Astrocyte (in vitro differentiated cells and primary cell): ENCODE data around the gene SUPT5H. TPM values are rescaled to one million over a fixed set of nuclear protein-coding genes. Genes with fewer than 3 reads are reported as not detected.

ENCODE experiments used
- DNase-seq: peaks from one replicate; pipeline ENCODE4 v3.0.0-alpha.2; 2010; ENCODE audit warnings: low read depth
- FAIRE-seq: peaks from 2 replicates; lab custom pipeline; 2011; peaks lifted over from hg19 to GRCh38; lab: Jason Lieb, UNC
- H2AFZ ChIP-seq: 2 replicates; pipeline ENCODE4 v1.6.0; 2012; ENCODE audit warnings: low read depth, low read length, inconsistent platforms
- H3K27ac ChIP-seq: 2 replicates; pipeline ENCODE4 v1.5.1; 2011; ENCODE audit warnings: low read depth, low read length, inconsistent platforms
- H3K27me3 ChIP-seq: 2 replicates; pipeline ENCODE4 v1.6.0; 2011; ENCODE audit warnings: low read length, inconsistent platforms; ENCODE audit not compliant: insufficient read depth
- H3K36me3 ChIP-seq: 2 replicates; pipeline ENCODE4 v1.5.1; 2011; ENCODE audit warnings: low read length, inconsistent platforms; ENCODE audit not compliant: insufficient read depth
- H3K4me1 ChIP-seq: 2 replicates; pipeline ENCODE4 v1.5.1; 2011; ENCODE audit warnings: low read length, inconsistent platforms; ENCODE audit not compliant: insufficient read depth
- H3K4me2 ChIP-seq: 2 replicates; pipeline ENCODE4 v1.6.0; 2012; ENCODE audit warnings: low read length, inconsistent platforms
- H3K4me3 ChIP-seq: 2 replicates; pipeline ENCODE4 v1.5.1; 2011; ENCODE audit warnings: low read depth, mild to moderate bottlenecking, low read length, inconsistent platforms; ENCODE audit not compliant: insufficient read depth
- H3K79me2 ChIP-seq: 2 replicates; pipeline ENCODE4 v1.6.0; 2012; ENCODE audit warnings: mild to moderate bottlenecking, low read length, inconsistent platforms; ENCODE audit not compliant: insufficient read depth
- H3K9ac ChIP-seq: 2 replicates; pipeline ENCODE4 v1.6.0; 2012; ENCODE audit warnings: mild to moderate bottlenecking, low read length, inconsistent platforms
- H3K9me3 ChIP-seq: 2 replicates; pipeline ENCODE4 v1.5.1; 2012; ENCODE audit warnings: low read depth, mild to moderate bottlenecking, low read length, inconsistent platforms; ENCODE audit not compliant: insufficient read depth
- H4K20me1 ChIP-seq: 2 replicates; pipeline ENCODE4 v1.6.0; 2012; ENCODE audit warnings: low read length, inconsistent platforms; ENCODE audit not compliant: insufficient read depth
- H3K27ac Mint-ChIP-seq: one replicate; pipeline ENCODE4 v1.8.0; 2021; ENCODE audit warnings: mild to moderate bottlenecking, mixed read lengths; ENCODE audit not compliant: unreplicated experiment
- H3K27me3 Mint-ChIP-seq: one replicate; pipeline ENCODE4 v1.8.0; 2021; ENCODE audit warnings: low read depth, mixed read lengths; ENCODE audit not compliant: unreplicated experiment
- H3K36me3 Mint-ChIP-seq: one replicate; pipeline ENCODE4 v1.8.0; 2021; ENCODE audit warnings: low read depth, mixed read lengths; ENCODE audit not compliant: unreplicated experiment
- H3K4me1 Mint-ChIP-seq: one replicate; pipeline ENCODE4 v1.8.0; 2021; ENCODE audit warnings: low read depth, mixed read lengths; ENCODE audit not compliant: unreplicated experiment
- H3K4me3 Mint-ChIP-seq: one replicate; pipeline ENCODE4 v1.8.0; 2021; ENCODE audit warnings: mild to moderate bottlenecking, moderate library complexity, mixed read lengths; ENCODE audit not compliant: unreplicated experiment
- H3K9me3 Mint-ChIP-seq: one replicate; pipeline ENCODE4 v1.8.0; 2021; ENCODE audit warnings: mild to moderate bottlenecking, mixed read lengths; ENCODE audit not compliant: unreplicated experiment
- EZH2 ChIP-seq: IDR thresholded peaks from 2 replicates; pipeline ENCODE4 v1.6.1; 2012; ENCODE audit warnings: mild to moderate bottlenecking, low read length, inconsistent platforms; ENCODE audit not compliant: insufficient read depth
- total RNA-seq: library from RNA; stranded (reverse); gene quantifications from 2 replicates; pipeline ENCODE4 v1.2.1, GENCODE V29; 2021
- TF ChIP-seq, protein P1 (sequence below): IDR thresholded peaks from 2 replicates; pipeline ENCODE4 v1.5.1; 2011; ENCODE audit warnings: low read depth, mild to moderate bottlenecking, inconsistent platforms, low read length, moderate library complexity; ENCODE audit not compliant: insufficient read depth

The SUPT5H gene
- total RNA-seq, 1 donor from 2014 or later = 171 TPM

DNA sequence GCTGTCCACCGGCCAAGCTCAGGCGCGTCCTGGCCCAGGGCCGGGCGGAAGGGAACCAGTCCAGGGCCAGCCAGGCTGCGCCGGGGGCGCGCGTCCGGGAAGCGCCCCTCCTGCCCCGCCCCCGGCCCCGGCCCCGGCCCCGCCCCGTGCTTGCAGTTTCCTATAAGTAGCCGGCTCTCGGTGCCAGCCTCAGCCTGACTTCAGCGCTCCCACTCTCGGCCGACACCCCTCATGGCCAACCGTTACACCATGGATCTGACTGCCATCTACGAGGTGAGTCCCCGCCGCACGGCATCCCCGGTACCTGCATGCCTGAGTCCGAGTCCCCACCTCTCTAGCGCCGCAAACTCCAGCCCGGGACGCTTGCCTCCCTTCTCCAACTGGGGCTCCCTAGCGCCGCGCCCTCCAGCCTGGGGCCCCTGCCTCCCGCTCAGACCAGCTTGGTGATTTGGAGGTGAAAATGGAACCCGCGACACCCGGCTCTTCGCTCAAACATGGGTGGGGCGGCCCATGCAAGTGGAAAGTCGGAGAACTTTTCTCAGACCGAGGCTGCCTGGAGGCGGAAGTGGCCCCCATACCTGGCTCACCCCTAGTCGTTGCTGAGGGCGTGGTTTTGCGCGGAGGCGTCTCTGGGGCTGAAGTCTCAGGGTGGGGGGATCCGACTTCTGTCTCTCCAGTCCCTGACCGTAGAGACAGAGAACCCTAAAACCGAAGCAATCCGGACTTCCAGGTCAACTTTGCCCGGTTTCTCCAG is 38.5 kb upstream of the SUPT5H start, which contains the start of gene ZFP36:
Gene ZFP36 (plus strand): TSS at position 192 of the 754 bp plus-strand sequence. CDS start 58 bp downstream, at position 250.
- Mint-ChIP-seq H3K9me3 (no peaks in the 10 kb centered on the region), H3K36me3 (peaks cover 2% of the 10 kb centered on the region), H3K27ac (peak within 1 kb of the TSS; percentile 97), H3K4me1 (peaks cover 30% of the 10 kb centered on the region), H3K4me3 (peak within 1 kb of the TSS; percentile 95), H3K27me3 (no peaks in the 10 kb centered on the region)
- H3K27ac ChIP-seq = peak within 1 kb of the TSS; percentile 89
- H3K4me3 ChIP-seq = peak within 1 kb of the TSS; percentile 96
- peak within 1 kb of the TSS; percentile 96 for H3K4me2 ChIP-seq
- no peaks in the 10 kb centered on the region for H3K27me3 ChIP-seq
- peaks cover 30% of the 10 kb centered on the region for H3K79me2 ChIP-seq
- peak within 1 kb of the TSS; percentile 97 for H3K9ac ChIP-seq
- H2AFZ ChIP-seq = peak within 1 kb of the TSS; percentile 54
- TF ChIP-seq, protein P1, sequence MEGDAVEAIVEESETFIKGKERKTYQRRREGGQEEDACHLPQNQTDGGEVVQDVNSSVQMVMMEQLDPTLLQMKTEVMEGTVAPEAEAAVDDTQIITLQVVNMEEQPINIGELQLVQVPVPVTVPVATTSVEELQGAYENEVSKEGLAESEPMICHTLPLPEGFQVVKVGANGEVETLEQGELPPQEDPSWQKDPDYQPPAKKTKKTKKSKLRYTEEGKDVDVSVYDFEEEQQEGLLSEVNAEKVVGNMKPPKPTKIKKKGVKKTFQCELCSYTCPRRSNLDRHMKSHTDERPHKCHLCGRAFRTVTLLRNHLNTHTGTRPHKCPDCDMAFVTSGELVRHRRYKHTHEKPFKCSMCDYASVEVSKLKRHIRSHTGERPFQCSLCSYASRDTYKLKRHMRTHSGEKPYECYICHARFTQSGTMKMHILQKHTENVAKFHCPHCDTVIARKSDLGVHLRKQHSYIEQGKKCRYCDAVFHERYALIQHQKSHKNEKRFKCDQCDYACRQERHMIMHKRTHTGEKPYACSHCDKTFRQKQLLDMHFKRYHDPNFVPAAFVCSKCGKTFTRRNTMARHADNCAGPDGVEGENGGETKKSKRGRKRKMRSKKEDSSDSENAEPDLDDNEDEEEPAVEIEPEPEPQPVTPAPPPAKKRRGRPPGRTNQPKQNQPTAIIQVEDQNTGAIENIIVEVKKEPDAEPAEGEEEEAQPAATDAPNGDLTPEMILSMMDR = no peak
- TF ChIP-seq EZH2 = no peak
- FAIRE-seq (no peak), DNase-seq (no peak)
- H3K9me3 ChIP-seq = no peaks in the 10 kb centered on the region
- H4K20me1 ChIP-seq = peaks cover 22% of the 10 kb centered on the region
- H3K4me1 ChIP-seq = peaks cover 61% of the 10 kb centered on the region
- peaks cover 4% of the 10 kb centered on the region for H3K36me3 ChIP-seq

DNA sequence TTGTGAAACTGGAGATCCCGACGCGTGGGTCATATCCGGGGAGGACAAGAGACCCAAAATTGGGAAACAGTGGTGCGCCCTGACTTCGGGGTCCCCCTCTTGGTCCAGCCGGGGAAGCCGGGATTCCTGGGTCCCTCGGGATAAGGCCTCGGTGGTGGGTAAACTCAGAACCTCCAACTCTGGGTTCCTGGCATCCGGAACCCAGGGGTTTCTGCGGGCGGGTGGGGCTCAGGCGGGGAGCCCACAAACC is 38.0 kb upstream of the SUPT5H start:
- H3K9me3 ChIP-seq = no peaks in the 10 kb centered on the region
- H3K27me3 Mint-ChIP-seq = no peaks in the 10 kb centered on the region
- TF ChIP-seq, protein P1 = no peak
- TF ChIP-seq EZH2 = no peak
- peak overlapping the region; percentile 97 for H3K9ac ChIP-seq
- peak overlapping the region; percentile 97 for H3K27ac Mint-ChIP-seq
- H3K27ac ChIP-seq = peak overlapping the region; percentile 89
- no peak for DNase-seq
- H3K36me3 ChIP-seq = peaks cover 4% of the 10 kb centered on the region
- peaks cover 2% of the 10 kb centered on the region for H3K36me3 Mint-ChIP-seq
- H3K4me3 ChIP-seq = peak overlapping the region; percentile 96
- peak overlapping the region; percentile 95 for H3K4me3 Mint-ChIP-seq
- peaks cover 22% of the 10 kb centered on the region for H4K20me1 ChIP-seq
- H3K4me2 ChIP-seq = peak overlapping the region; percentile 96
- H2AFZ ChIP-seq = peak overlapping the region; percentile 54
- H3K4me1 Mint-ChIP-seq = peaks cover 25% of the 10 kb centered on the region
- no peaks in the 10 kb centered on the region for H3K9me3 Mint-ChIP-seq
- no peaks in the 10 kb centered on the region for H3K27me3 ChIP-seq
- H3K79me2 ChIP-seq = peaks cover 30% of the 10 kb centered on the region
- FAIRE-seq = no peak
- H3K4me1 ChIP-seq = peaks cover 56% of the 10 kb centered on the region
